Measurements from ENCODE around the gene TPM2.
A peak's percentile ranks its signal among the peaks of the same experiment; 100 is the strongest.

TPM2 gene

GRCh38 chr9:35660966-35661415 is 28.7 kb downstream of the TPM2 start:
- Mint-ChIP-seq H3K4me3 (peak overlapping the region; percentile 89), H3K27ac (peak overlapping the region; percentile 100), H3K36me3 (peaks cover 76% of the 10 kb centered on the region), H3K4me1 (peaks cover 84% of the 10 kb centered on the region), H3K9me3 (no peaks in the 10 kb centered on the region)
- ATAC-seq (no peak), DNase-seq (ENCODE audit: low spot score in 2 of 2) (no peak)

- H3K4me3 Mint-ChIP-seq, result peak overlapping the region; percentile 89
- H3K9me3 Mint-ChIP-seq, result no peaks in the 10 kb centered on the region
- peaks cover 77% of the 10 kb centered on the region for H3K4me1 Mint-ChIP-seq
- H3K27ac Mint-ChIP-seq, result peak overlapping the region; percentile 100
- H3K36me3 Mint-ChIP-seq, result peaks cover 80% of the 10 kb centered on the region
- ATAC-seq, result no peak
- no peak for DNase-seq (ENCODE audit: low spot score in 2 of 2)
Measured at GRCh38 chr9:35659340-35659739, 30.4 kb downstream of the TPM2 start.

- H3K27ac Mint-ChIP-seq, result peak overlapping the region; percentile 100
- peaks cover 73% of the 10 kb centered on the region for H3K4me1 Mint-ChIP-seq
- no peaks in the 10 kb centered on the region for H3K9me3 Mint-ChIP-seq
- DNase-seq (ENCODE audit: low spot score in 2 of 2) (no peak), ATAC-seq (no peak)
- H3K36me3 Mint-ChIP-seq, result peaks cover 76% of the 10 kb centered on the region
- peak overlapping the region; percentile 89 for H3K4me3 Mint-ChIP-seq
Measured at GRCh38 chr9:35658968-35659220, 30.8 kb downstream of the TPM2 start.

DNA sequence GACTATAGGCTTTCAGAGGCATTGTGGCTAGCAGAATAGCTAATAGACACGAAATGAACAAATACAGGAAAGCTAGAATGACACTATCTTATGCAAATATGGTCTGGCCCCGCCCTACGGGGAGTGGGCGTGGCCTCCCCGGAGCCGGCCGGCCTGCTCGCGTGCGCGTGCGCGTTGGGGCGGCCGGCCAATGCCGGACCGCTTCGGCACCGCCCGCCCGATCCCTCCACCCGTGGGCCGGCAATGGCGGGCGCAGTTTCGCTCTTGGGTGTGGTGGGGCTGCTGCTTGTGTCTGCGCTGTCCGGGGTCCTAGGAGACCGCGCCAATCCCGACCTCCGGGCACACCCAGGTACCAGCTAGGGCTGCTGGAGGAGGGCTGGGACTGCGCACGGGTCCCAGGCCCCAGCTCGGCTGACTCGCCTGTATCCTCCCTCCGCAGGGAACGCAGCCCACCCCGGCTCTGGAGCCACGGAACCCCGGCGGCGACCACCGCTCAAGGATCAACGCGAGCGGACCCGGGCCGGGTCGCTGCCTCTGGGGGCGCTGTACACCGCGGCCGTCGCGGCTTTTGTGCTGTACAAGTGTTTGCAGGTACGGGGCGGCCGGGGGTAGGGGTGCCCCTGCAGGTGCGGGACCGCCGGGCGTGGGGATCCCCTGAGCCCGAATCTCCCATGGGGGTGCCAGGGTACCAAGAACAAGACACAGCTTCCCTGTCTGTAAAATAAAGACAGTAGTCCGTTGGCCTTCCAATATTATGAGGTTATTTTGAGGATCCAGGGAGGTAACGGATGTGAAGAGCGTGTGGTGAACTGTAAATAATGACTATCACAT is 31.4 kb downstream of the TPM2 start, which contains the start of gene CCDC107:
CCDC107 (plus strand) TSS at position 156 of the 831 bp plus-strand sequence; CDS start at position 244, 88 bp downstream.
- peak within 1 kb of the TSS; percentile 89 for H3K4me3 Mint-ChIP-seq
- peaks cover 69% of the 10 kb centered on the region for H3K4me1 Mint-ChIP-seq
- DNase-seq (ENCODE audit: low spot score in 2 of 2) (peak; percentile 88 to 93), ATAC-seq (peak; percentile 74)
- peaks cover 71% of the 10 kb centered on the region for H3K36me3 Mint-ChIP-seq
- H3K9me3 Mint-ChIP-seq, result no peaks in the 10 kb centered on the region
- H3K27ac Mint-ChIP-seq, result peak within 1 kb of the TSS; percentile 100

DNA sequence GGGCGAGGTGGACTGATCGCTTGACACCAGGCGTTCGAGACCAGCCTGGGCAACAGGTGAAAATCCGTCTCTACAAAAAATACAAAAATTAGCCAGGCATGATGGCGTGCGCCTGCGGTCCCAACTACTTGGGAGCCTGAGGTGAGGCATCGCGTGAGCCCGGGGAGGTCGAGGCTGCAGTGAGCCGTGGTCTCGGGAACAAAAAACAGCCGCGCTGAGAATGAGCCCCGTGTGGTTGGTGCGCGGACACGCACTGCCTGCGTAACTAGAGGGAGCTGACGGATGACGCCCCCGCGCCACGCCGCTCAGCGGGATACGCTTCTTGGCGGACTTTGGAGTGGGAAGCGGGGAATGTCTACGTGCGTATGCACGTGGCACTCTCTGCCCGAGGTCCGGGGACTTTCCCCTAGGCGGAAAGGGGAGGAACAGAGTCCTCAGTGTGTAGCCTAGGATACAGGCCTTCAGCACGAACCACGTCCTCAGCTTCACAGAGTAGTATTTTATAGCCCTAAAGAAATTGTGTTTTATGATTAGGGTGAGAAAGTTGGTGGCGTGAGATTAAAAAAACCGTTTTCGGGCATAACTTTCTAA is 32.1 kb downstream of the TPM2 start, which contains the start of gene RMRP:
RMRP (minus strand) TSS at position 474 of the 591 bp plus-strand sequence.
- Mint-ChIP-seq H3K4me3 (peak within 1 kb of the TSS; percentile 89), H3K9me3 (no peaks in the 10 kb centered on the region), H3K27ac (peak within 1 kb of the TSS; percentile 100), H3K4me1 (peaks cover 62% of the 10 kb centered on the region), H3K36me3 (peaks cover 70% of the 10 kb centered on the region)
- ATAC-seq (peak; percentile 94), DNase-seq (ENCODE audit: low spot score in 2 of 2) (peak; percentile 74 to 95)

DNA sequence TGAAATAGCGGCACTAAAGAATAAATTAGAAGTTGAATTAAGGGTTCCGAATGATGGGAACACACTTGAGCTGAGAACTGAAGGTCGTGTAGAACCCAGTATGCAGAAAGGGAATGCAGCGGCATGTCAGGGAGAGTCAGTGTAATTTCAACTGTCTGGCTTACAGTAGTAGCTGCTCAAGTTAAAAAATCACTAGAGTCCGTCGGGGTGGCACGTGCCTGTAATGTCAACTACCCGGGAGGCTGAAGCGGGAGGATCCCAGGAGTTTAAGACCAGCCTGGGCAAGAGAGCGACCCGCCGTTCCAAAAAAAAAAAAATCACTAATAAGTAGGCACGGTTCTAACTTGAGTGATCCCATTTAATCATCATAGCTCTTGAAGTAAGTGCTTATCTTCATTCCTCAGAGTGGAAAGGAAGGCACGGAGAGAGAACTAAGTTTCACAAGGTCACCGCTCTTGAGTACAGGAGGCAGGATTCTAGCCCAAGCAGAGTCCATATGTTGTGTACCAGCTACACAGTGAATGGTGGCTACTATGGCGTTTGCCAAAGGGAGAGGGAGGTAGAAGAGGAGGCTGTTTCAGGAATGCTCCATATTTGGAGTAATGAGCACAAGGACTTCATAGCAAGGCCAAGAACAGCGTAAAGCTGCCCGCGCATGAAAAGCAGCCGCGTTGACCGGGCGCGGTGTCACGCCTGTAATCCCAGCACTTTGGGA is 32.7 kb downstream of the TPM2 start:
- no peak for ATAC-seq
- Mint-ChIP-seq H3K27ac (peak overlapping the region; percentile 100), H3K4me3 (peak overlapping the region; percentile 89), H3K4me1 (peaks cover 60% of the 10 kb centered on the region), H3K36me3 (peaks cover 64% of the 10 kb centered on the region), H3K9me3 (no peaks in the 10 kb centered on the region)
- no peak for DNase-seq (ENCODE audit: low spot score in 2 of 2)

GRCh38 chr9:35656348-35656747 is 33.4 kb downstream of the TPM2 start:
- ATAC-seq, result no peak
- H3K4me3 Mint-ChIP-seq, result peak overlapping the region; percentile 89

DNA sequence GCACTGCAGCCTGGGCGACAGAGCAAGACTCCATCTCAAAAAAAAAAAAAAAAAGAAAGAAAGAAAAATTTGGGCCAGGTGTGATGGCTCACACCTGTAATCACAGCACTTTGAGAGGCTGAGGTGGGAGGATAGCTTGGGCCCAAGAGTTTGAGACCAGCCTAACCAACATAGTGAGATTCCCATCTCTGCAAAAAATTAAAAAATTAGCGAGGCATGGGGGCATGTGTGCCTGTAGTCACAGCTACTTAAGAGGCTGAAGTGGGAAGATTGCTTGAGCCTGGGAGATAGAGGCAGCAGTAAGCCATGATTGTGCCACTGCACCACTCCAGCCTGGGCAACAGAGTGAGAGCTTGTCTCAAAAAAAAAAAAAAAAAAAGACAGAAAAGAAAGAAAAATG is 36.1 kb downstream of the TPM2 start:
- H3K4me3 Mint-ChIP-seq, result no peak overlapping the region
- ATAC-seq, result no peak
- peaks cover 39% of the 10 kb centered on the region for H3K36me3 Mint-ChIP-seq
- peak overlapping the region; percentile 45 for H3K27ac Mint-ChIP-seq
- no peaks in the 10 kb centered on the region for H3K9me3 Mint-ChIP-seq
- H3K4me1 Mint-ChIP-seq, result peaks cover 54% of the 10 kb centered on the region
- DNase-seq (ENCODE audit: low spot score in 2 of 2), result no peak

More at GRCh38 chr9:35656348-35656747, 33.4 kb downstream of the TPM2 start:
- peaks cover 57% of the 10 kb centered on the region for H3K36me3 Mint-ChIP-seq
- no peak for DNase-seq (ENCODE audit: low spot score in 2 of 2)
- peaks cover 62% of the 10 kb centered on the region for H3K4me1 Mint-ChIP-seq
- H3K27ac Mint-ChIP-seq, result peak overlapping the region; percentile 100
- H3K9me3 Mint-ChIP-seq, result no peaks in the 10 kb centered on the region

DNA sequence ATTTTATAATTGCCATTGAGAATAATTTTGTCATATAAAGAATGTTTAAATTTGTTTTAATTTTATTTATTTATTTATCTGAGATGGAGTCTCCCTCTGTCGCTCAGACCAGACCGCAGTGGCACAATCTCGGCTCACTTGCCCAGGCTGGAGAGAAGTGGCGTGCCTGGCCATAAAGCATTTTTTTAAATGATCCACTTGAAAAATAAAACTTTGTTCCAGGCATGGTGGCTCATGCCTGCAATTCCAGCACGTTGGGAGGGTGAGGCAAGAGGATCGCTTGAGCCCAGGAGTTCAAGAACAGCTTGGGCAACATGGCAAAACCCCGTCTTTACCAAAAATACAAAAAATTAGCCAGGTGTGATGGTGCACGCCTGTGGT is 36.9 kb downstream of the TPM2 start:
- Mint-ChIP-seq H3K4me1 (peaks cover 58% of the 10 kb centered on the region), H3K9me3 (no peaks in the 10 kb centered on the region), H3K27ac (no peak overlapping the region), H3K4me3 (no peak overlapping the region), H3K36me3 (peaks cover 33% of the 10 kb centered on the region)
- ATAC-seq (no peak), DNase-seq (ENCODE audit: low spot score in 2 of 2) (no peak)

- Mint-ChIP-seq H3K9me3 (no peaks in the 10 kb centered on the region), H3K27ac (peak overlapping the region; percentile 96), H3K36me3 (peaks cover 32% of the 10 kb centered on the region), H3K4me1 (peaks cover 58% of the 10 kb centered on the region), H3K4me3 (peak overlapping the region; percentile 89)
- ATAC-seq, result peak; percentile 4
- DNase-seq (ENCODE audit: low spot score in 2 of 2), result no peak
Measured at GRCh38 chr9:35651956-35652828, 37.5 kb downstream of the TPM2 start.

DNA sequence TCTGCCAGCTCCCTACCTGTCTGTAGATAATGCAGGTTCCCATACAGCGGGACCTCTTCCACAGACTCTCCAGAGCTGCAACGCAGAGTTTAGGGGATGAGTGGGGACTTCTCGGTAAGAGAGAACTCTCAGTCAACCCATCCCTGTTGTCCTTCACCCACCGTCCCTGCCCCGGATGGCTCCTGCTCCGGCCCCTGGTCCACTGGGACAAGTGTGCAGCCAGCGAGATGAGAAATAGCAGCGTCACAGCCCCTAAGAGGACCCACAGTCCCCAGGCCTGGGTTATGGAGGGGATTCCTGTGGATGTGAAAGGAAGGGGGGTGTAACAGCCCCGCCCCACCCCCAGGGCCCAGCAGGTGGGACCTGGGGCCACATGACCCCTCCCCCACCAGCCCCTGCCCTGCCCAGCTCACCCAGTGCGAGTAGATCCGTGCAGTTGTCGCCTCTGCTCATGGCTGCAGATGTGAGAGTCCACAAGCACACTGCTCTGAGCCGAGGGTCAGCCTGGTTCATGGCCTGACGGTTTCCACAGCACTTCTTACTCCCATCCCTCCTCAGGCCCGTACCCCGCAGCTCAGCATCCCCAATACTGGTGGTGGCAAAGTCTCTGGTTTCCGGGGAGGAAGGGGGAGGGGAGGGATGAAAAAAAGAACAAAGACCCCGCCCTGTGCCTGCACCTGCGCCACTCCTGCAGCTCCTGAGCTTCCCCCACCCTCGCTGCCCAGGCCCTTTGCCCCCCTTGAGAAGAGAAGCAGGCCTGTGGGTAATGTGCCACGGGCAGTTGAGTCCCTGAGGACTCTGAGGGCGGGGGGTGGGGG is 39.2 kb downstream of the TPM2 start, which contains the start of gene SIT1:
SIT1 (minus strand) TSS at position 591 of the 818 bp plus-strand sequence; CDS start at position 513, 78 bp downstream.
- peak in 1 of 2 donors; percentile 72 for DNase-seq (ENCODE audit: low spot score in 2 of 2)
- peaks cover 33% of the 10 kb centered on the region for H3K36me3 Mint-ChIP-seq
- peaks cover 51% of the 10 kb centered on the region for H3K4me1 Mint-ChIP-seq
- H3K4me3 Mint-ChIP-seq, result peak within 1 kb of the TSS; percentile 89
- H3K9me3 Mint-ChIP-seq, result no peaks in the 10 kb centered on the region
- ATAC-seq, result peak; percentile 24
- H3K27ac Mint-ChIP-seq, result peak within 1 kb of the TSS; percentile 96

- H3K27ac Mint-ChIP-seq, result peak overlapping the region; percentile 96
- H3K4me3 Mint-ChIP-seq, result peak overlapping the region; percentile 89
- DNase-seq (ENCODE audit: low spot score in 2 of 2), result peak in 1 of 2 donors; percentile 74
Measured at GRCh38 chr9:35649431-35650340, 40.0 kb downstream of the TPM2 start.

More at GRCh38 chr9:35649431-35650340, 40.0 kb downstream of the TPM2 start:
- no peaks in the 10 kb centered on the region for H3K9me3 Mint-ChIP-seq
- peaks cover 54% of the 10 kb centered on the region for H3K4me1 Mint-ChIP-seq
- no peak for ATAC-seq
- H3K36me3 Mint-ChIP-seq, result peaks cover 37% of the 10 kb centered on the region

Data from stimulated activated effector memory CD8-positive, alpha-beta T cell treated with anti-CD3 and anti-CD28 coated beads, Interleukin-12 subunit alpha, Interleukin-12 subunit beta, amount 100 ng/mL, for 72 hours (primary cell).